Amygdala (tissue), 56 donors: ENCODE results near the gene CLDN20.
A peak's percentile ranks its signal among the peaks of the same experiment; 100 is the strongest.
"Not testable (repeated sequence)": the region's sequence is repeated elsewhere in the genome, so short reads cannot be mapped to it uniquely, and the experiment has no call there.

Source experiments
- DNase-seq, 56 donors: peaks; one replicate each; lab custom pipeline; 2025; lab: John Stamatoyannopoulos, UW

The CLDN20 gene, protein sequence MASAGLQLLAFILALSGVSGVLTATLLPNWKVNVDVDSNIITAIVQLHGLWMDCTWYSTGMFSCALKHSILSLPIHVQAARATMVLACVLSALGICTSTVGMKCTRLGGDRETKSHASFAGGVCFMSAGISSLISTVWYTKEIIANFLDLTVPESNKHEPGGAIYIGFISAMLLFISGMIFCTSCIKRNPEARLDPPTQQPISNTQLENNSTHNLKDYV

DNA sequence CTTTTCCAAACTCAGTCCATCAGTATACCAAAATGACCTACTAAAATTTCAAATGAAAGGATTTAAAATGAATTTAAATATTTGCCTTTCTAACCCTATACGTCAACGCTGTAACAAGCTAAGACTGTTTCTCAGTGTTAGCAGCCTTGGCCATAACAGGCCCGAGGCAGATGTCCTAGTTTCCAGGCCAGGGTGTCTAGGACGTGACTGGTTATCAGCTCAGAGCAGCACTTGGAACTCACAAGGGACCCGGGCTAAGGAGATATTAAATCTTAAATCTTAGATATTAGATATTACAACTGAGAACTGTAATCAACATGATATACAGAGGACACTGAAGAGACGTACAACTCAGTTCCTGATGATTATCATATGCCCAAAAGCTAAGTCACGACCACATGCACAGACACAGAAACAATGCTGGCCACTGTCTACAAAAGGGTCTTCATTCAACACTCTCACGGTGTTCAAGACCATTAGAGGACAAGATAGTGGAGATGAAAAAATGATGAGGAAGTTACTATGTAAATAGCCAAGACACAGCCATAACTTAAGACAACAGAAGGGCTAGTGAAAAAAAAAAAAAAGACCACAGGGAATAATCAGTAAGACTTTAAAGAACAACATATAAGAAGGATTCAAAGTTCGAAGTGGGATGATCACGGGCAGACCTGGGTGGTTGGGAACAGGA, at the start of gene CLDN20:
CLDN20 (plus strand) TSS at position 641 of the 691 bp plus-strand sequence. CDS start 11,707 bp downstream, outside the sequence.
- no peak for DNase-seq

DNA sequence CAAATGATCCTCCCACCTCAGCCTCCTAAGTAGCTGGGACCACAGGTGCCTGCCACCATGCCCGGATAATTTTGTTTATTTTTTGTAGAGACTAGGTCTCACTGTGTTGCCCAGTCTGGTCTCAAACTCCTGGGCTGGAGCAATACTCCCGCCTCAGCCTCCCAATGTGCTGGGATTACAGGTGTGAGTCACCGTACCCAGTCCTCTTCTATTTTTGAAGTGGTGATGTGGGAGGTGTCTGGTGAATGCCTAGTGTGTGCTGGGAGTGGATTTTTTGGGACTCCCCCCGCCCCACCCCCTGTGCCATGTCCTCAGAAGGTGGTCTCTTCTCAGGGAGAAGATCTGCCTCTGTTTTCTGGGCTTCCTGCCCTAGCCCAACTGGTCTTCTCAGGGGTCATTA, 47.9 kb upstream of the CLDN20 start:
- DNase-seq = no peak

DNA sequence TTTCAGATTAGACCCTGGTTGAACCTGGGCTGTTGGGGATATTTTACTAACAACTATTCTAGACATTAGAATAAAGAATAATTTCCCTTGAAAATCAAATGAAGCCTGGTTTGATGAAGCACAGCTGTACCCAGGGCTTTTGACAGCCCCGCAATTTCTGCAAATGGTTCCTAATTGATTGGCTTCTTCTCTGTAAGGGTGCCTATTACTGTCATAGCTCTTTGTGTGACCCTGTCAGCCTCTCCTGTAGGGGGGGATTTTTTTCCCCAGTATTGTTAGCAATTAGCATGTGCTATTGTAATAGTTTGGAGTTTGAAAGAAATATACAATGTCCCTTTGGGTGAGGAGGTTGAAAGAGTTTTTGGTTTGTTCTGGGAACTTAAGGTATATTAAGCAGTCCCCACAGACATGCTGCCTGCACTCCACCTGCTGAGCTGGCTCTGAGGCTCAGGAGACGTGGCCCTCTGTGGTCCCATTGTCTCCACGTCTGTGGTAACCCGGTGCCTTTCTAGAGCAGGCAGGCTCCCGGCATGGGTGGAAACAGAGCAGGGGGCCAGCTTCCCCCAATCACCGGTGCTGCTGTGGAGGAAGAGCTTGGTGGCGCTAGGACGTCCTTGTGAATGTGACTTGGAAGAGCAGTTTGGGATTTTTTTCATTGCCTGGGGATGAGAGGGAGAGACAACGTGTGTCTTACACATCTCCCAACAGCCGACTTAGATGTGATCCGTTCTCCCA, 47.3 kb upstream of the CLDN20 start:
- peak in 13 of 56 donors; percentile 14 to 41 (median 24) for DNase-seq

DNA sequence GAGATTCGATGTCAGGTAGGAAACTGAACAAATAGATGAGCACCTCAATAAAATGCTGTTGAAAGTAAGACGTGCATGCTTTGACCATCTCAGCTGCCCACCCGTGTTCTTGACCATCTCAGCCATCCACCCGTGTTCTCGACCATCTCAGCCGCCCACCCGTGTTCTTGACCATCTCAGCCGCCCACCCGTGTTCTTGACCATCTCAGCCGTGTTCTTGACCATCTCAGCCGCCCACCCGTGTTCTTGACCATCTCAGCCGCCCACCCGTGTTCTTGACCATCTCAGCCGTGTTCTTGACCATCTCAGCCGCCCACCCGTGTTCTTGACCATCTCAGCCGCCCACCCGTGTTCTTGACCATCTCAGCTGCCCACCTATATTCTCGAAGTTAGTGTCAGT, 45.1 kb upstream of the CLDN20 start:
- DNase-seq = not testable (repeated sequence)

DNA sequence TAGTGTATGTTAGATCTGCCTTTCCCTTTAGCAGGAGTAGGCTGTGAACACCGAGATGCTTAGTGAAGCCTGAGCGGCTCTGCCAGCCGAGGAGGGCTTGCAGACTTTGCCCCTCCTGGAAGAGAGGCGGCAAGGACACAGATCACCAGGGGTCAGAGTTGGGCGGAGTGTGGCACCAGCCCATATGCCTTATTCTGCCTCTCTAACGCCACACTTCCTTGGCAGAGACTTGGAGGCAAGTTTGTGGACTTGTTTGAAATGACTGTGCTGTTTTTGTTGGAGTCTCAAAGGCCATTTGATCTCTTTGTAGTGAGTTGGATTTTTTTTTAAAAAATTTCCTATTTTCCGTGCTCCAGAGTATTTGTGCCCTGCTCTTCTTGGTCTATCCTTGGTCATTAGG, 44.5 kb upstream of the CLDN20 start:
- peak in 11 of 56 donors; percentile 9 to 41 (median 13) for DNase-seq

DNA sequence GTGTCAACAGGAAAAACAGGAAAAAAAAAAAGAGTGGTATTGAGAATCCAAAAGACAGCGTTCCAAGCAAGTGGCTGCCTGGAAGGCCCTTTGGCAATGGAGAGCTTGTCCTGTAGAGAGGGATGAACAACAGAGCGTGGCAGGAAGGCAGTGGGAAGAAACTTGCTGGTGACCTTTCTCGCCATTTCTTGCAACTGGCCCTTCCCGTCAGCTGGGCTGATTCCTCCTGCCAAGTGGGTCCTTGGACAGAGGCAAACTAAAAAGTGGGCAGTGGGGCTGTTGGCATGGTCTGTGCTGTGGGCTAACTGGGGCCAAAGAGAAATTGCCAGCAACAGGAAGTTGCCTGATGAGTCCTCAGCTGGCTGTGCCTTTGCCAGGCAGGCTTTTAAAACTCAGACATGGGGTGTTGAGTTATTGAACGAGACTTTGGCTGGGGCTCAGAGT, 43.9 kb upstream of the CLDN20 start:
- peak in 45 of 56 donors; percentile 10 to 73 (median 45) for DNase-seq

DNA sequence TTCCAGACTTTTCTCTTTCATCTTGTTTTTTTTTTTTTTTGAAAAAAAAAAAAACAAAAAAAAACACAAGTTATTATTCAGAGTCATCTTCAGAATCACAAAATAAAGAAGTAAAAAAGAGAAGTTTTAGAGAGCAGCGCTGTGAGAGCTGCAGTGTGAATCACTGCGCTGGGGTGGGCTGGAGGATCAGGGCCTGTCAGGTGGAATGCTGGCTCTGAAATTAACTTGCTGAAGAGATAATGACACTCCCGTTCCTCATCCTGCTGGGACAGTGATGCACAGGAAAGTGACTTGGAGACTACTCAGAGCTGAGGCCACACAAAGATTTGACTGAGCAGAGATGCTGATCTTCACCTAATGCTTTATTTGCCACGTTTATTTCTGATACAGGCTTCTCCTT, 42.7 kb upstream of the CLDN20 start:
- DNase-seq = no peak

DNA sequence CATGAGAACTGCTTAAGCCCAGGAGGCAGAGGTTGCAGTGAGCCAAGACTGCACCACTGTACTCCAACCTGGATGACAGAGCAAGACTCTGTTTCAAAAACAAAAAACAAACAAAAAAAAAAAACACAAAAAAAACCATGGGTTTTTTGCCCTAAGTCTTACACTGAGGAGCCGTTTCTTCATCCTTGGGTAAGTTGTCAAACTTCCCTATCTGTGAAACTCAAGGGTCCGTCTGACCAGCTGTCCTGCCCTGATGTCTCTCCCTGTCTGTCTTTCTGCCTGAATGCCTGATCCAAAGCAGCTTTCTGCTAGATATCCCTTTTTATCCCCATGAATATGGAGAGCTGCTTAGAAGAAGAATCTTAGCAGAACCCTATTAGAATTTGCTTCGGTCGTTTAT, 41.3 kb upstream of the CLDN20 start:
- no peak for DNase-seq

DNA sequence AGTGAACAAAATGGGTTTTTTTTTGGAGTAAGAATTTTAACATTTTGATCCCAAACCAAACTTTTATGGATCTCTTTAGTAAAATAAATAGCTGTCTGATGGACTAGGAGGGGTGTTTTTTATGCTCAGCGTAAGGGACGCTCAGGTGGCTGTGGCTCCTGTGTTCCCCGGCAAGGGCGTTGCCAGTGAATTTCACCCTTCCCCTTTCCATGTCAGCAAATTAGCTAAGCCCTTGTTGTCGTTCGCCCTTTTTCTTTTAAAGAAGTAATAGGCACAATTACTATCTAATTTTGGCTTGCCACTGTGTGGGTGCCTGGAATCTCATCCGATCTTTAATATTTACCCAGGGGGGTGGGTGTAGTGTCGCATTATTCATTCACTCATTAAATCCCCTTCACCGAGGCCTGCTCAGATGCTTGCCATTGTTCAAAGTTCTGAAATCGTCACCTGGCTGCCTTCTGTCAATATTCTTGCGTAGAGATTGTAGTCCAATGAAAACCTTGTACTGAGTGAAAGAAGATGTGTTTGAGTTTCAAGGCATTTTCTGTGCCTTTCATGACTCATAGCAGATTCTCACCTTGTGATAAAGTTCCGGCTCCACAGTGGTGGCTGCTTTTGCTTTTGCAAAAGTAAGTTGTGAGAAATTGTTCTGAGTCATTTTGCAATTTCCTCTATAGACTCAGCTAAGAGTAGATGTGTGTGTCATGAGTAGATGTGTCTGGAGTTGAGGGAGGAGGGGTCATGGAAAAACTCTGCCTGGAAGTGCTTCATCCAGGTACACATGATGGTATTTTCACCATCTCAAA, 40.0 kb upstream of the CLDN20 start:
- DNase-seq = peak in 2 of 56 donors; percentile 26 to 29

DNA sequence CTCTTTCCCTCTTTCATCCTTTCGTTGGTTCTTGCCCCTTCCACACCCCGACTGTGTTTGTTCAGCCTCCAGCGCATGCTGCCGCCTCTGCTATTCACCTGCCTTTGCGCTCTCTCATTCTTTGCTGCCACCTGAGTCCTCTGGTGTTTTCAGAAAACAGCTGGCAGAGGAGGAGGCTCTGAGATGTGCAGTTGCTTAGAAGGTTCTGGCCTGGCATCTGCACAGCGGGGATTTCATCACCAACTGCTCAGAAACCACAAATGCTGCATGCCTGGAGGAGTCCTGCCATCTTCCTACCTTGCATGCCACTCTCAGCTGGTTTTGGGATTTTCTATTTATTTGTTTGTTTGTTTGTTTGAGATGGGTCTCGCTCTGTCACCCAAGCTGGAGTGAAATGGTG, 39.2 kb upstream of the CLDN20 start:
- DNase-seq = no peak

DNA sequence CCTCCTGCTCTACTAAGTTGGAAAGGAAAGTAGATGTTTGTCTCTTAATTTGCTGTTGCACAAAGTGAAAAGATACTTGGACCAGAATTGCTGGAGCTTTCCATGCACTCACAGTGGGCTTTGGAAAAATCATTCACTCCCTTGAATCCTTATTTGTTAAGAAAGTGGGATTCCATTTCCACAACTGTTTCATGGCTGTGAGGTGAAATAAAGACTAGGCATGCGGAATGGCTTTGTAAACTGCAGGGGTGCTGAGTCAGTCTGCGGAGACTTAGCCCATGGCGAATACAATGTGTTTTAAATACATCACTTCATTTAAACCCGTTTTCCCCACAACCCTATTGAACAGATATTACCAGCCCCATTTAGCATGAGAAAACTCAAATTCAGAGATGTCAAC, 36.8 kb upstream of the CLDN20 start:
- DNase-seq = no peak

DNA sequence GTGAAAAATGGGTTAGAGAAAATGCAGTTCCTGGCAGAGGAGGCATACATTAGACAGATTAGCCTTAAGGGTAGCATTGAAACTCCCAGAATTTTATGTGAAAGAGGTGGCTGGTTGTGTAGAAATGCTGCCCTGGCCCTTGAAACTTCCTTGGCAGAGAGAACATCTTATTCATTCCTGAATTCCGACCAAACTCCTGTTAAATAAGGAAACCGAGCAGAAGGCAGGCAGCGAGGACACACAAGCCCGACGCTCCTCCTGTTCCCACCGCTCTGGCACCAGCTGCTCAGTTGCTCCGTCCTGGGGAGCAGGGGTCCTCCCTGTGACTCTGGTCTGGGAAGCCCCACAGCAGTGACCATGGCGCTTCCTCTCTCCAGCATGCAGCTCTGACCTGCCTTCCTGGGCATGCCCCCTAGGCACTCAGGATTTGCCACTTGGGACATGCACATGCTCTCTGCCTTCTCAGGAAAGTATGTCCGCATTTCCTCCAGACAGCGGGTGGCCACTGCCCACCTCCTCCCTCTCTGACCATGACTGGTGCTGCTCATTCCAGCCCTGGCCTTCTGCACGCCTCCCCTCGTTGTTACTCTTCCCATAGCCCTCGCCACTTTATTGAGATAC, 35.2 kb upstream of the CLDN20 start:
- no peak for DNase-seq

DNA sequence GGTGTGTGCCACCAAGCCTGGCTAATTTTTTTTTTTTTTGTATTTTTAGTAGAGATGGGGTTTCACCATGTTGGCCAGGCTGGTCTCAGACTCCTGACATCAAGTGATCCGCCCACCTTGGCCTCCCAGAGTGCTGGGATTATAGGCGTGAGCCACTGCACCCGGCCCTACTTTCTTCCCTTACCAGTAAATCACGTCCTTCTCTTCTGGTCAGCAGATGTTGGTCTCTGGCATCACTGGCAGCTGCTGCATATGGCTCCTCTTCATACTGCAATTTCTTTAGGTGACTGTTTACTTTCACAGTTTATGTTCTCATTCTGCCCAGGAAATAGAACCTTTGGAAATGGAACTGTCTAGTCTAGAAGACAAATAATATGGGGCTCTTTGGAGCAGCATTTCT, 32.8 kb upstream of the CLDN20 start:
- DNase-seq = not testable (repeated sequence)

DNA sequence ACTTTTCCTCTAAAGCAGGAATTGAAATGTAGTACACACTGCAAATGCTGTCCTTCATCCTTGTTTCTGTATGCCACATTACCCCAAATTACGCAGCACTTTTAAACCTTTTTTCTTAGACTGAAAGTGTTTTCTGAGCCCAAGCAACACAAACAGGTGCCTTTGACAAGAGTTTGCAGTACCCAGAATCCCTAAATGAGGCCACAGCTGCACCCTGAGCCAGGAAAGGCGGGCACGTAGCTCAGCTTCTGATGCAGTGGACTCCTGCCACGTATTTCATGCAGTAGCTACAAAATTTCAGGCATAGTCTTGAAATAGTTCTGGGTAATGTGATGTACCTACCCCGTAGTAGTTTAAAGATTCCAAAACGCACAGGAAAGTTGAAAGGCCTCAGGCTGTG, 31.0 kb upstream of the CLDN20 start:
- no peak for DNase-seq

DNA sequence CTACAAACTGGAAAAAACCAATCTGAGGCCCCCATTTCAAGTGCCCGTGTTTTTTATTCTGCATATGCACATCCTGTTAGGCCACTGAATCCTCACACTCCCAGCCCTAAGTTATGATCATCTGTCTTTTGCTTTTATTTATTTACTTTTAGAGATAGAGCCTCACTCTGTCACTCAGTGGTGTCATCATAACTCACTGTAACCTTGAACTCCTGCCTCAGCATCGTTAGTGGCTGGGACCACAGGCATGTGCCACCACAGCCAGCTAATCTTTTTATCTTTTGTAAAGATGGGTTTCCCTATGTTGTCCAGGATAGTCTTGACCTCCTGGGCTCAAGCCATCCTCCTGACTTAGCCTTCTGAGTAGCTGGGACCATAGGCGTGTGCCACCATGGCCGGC, 29.6 kb upstream of the CLDN20 start:
- no peak for DNase-seq

DNA sequence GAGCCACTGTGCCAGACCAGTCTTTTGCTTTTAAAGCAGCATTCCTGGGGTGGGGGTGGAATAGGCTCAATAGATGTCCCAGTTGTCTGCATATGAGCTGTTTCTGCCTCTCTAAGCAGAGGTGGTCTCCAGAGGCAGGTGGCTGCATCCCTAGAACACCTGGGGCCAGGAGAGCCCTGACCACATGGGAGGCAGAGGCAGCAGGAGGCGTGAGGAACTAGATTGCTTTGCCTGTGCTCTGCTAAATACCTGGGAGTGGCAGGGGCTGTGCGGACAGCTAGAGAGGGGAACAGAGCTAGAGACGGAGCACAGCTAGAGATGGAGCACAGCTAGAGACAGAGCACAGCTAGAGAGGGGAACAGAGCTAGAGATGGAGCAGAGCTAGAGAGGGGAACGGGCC, 29.1 kb upstream of the CLDN20 start:
- no peak for DNase-seq

DNA sequence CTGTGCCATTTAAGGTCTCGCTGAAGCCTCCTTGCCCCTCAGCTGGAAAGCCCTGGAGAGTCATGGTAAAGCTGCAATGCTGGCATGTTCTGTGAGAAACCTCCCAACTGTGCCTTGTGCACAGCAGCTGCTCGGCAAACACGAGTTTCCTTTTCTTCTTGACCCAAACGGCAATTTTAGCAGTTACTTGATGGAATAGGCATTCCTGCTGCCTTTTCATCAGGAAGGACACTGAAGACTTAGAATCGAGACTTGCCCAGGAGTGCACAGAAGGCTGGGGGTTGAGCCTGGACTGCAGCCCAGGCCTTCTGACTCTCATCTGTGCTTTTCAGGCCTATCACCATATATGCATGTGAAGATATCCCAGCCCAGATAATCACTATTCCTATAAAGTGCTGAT, 28.7 kb upstream of the CLDN20 start:
- DNase-seq = no peak

DNA sequence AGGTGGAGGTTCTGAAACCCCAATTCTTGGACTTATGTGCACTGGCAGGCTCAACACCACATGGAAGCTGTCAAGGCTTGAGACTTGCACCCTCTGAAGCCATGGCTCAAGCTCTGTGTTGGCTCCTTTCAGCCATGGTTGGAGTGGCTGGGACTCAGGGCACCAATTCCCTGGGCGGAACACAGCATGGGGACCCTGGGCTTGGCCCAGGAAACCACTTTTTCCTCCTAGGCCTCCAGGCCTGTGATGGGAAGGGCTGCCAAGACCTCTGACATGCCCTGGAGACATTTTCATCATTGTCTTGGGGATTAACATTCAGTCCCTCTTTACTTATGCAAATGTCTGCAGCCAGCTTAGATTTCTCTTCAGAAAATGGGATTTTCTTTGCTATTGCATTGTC, 26.2 kb upstream of the CLDN20 start:
- DNase-seq = no peak

DNA sequence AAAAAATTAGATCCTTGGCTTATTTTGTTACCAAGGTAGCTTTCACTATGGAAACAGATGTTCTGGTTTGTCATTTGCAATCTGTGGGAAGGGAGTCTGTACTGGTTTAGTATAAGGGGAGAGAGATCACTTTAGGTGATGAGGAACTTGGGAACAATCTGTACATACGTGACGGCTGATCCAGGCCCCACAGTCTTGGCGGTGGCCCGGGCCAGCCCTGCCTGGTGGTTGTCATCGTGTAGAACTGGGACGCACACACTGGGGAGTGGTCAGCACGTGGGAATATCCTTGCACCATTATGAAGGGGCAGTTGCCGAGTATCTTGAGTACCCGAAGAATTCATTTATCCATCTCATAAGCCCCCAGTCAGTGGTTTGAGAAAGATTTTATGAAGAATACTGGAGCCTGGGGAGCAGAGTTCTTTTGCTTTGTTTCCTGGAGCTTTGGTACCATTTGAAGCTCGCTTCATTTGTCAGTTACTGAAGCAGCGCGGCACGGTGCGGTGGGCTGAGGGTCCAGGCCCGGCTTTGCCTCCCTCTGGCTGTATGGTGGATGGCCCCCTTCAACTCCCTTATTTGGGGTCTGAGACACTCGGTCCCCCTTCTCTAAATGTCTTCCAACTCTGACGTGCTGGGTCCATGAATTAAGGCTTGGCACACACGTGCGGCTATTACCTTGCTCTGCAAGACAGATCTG, 22.8 kb upstream of the CLDN20 start:
- DNase-seq = no peak

DNA sequence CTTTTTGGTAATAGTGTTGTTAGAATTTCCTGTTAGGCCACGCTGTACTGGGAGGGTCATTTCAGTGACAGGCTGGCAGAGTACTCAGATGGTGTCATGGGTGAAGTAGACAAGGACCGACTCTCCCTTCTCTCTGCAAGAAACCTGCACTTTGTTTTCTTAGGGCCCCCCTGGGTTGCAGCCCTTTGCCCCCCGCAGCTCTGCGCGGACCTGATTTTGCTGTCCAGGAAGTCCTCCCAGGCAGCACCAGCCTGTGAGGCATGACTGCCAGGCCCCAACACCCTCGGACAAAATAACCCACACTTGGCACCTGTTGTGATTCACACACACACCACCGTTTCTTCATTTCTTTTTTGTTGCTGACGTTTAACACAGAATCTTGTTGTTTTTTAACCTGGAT, 21.8 kb upstream of the CLDN20 start:
- DNase-seq = no peak
